Activated CD8-positive, alpha-beta memory T cell treated with anti-CD3 and anti-CD28 coated beads, Interleukin-2, amount 50 U/mL, for 1 hour (primary cell): ENCODE measurements around the gene NELL2.
"Not testable (repeated sequence)": the region's sequence is repeated elsewhere in the genome, so short reads cannot be mapped to it uniquely, and the experiment has no call there.

Source experiments
- DNase-seq: peaks from one replicate; pipeline ENCODE4 v3.0.0-alpha.2; 2020; ENCODE audit errors: extremely low read depth

The NELL2 gene

DNA sequence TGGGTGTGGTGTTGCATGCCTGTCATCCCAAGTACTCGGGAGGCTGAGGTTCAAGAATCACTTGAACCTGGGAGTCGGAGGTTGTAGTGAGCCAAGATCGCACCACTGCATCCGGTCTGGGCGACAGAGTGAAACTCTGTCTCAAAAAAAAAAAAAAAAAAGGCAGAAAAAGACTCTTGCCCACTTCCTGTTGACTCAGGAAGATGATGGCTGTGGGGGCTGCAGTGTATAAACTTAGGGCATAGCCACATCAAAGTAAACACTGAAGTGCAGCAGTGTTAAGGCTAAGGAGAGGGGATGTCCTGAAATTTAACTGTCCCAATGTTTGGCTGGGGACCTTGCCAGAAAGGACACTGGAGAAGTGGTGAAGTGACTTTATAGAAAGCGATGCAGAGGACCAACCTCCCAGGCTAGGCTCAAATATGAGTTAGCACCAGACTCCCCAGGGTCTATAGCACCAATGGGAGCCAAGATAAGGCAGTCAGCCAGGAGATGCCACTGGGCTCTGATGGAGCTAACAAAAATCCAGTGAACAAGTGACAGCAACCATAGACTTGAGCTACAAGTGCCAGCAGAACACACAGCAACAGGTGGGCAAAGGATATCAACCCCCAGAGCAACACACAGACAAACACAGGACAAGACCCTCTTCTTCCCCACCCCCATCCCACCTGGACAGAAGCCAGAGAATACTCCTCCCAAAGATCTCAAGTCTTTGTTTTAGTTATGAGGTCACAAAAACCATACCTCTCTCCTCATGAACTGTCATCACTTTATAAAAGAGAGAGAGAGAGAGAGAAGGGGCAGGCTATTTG, 28.0 kb downstream of the NELL2 start:
- peak; percentile 64 for DNase-seq

DNA sequence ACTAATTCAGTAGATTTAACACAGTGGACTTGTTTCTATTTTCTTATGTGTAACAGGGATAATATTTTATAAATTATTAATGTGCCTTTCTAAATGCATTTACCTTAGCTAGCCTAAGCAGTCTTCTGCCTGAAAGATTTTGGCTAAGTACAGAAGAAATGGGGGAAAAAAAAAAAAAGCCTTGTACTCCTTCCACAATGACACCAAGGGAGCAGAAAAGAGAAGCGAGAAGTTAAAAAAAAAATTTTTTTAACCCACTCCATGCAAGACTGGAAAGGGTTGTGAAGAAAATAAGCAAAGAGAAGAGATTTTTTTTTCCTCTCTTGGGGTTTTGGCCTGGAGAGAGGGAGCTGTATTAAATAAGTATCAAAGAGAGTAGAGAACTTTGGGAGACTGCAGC, 28.7 kb downstream of the NELL2 start:
- DNase-seq = no peak

DNA sequence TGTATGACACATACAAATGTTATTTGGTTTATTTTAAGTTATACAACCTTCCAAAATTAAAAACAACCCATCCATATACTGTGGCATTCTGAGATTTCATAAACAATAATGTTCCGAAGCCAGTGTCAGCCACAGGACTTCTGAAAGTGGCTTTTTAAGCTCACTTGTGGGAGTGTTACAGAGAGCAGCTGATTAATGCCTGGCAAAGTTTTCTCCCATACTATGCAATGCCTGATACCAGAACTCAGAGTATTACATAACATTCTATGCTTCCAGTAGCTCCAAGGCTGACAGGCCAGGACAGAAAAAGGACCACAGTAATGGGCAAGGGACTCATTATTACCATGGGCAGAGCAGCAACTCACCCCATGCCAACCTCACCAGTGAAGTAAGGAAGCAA, 29.3 kb downstream of the NELL2 start:
- no peak for DNase-seq

DNA sequence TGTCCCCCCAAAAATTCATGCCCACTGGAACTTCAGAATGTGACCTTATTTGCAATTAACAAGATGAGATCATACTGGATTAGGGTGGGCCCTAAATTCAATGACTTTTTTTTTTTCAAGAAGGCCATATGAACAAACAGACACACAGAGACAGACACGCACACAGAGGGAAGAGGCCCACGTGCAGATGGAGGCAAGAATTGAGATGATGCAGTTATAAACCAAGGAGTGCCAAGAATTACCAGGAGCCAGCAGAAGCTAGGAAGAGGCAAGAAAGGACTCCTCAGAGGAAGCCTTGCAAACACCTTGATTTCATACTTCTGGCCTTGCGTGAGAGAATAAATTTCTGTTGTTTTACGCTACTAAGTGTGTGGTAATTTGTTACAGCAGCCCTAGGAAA, 33.4 kb downstream of the NELL2 start:
- no peak for DNase-seq

DNA sequence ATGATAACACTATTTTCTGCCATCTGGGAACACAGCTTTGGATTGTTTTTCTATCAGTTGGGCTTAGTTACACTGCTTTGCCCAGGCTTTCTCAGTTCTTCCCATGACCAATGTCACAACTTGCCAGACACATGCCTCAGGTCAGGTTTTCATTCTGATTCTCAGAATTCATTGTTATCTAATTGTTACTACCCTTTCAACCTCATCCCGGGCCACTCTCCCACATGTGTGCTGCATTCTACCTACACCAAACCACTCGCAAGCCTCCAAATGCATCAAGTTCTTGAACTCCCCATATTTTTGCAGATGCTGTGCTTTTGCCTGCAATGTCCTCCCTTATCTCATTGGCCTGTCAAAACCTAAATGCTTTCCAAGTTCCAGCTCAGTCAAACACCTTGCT, 36.3 kb downstream of the NELL2 start:
- no peak for DNase-seq

DNA sequence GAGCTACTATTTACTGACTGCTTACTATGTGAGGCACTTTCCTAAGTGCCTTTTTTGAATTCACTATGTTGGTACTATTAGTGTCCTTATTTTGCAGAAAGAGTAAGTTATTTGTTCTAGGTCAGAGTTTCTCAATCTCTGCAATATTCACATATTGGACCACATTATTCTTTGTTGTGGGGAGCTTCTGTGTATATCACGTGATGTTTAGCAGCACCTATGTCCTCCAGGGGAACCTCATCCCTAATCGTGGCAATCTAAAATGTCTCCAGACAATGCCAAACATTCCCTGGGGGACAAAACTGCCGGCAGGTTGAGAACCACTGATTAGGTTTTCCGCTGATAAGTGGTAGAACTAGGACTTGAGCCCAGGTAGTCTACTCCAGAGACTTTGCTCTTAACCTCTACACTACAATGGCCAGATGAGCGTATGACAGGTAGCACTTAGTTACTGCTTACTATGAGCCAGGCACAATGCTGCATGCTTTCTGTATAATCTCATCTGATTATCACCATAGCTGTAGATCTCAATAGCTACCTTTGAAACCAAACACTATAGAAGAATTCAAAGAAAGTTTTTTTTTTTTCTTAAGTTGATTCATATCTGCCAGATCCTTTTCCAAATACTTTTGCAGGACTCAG, 38.9 kb downstream of the NELL2 start:
- DNase-seq = no peak

DNA sequence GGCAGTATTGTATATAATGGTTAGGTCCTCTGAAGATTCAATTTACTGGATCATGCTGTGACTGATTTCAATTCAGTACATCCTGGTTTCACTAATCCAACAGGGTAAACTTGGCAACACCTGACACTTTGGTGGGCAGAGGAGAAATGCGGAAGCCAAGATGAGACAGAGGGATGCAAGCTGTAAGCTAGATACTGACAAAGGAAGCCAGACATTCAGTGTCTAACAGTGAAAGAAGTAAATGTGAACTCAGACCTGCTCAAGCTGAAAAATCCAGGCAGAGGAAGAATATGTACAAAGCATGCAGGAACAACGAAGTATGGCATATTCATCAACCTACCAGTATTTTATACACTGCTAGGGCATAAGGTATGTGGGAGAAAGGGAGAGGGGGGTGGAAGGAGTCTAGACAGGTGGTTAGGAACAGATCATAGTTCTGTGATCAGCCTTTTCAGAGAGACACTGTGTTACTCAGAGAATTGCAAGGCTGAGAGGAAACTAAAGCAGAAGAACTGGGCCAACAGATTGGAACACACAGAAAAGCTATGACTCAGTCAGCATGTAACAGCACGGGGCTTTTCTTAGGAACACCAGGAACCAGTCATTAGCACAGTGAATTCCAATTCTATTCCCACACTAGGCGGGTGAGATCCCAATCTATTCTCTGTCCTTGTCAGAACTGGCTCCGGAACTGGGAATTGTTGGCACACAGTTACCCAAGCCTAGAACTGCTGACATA, 40.3 kb downstream of the NELL2 start:
- no peak for DNase-seq

DNA sequence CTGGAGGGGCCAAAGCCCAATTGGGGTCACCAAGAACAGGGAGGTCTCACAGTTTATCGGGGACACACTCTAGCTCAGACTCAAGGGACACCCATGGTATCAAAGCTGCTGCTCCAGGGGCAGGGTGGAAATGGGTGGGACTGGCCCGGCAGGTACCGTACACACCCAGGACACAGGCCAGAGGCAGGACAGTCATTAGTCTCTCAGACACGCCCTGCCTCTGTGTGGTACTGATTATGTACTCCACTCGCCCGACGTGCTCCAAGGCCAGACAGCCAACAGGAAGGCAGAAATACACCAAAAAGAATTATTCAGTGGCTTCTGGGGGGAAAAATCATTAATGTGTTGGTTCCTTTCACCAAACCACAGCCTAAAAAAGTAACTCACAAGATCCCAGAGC, 41.1 kb downstream of the NELL2 start:
- not testable (repeated sequence) for DNase-seq

DNA sequence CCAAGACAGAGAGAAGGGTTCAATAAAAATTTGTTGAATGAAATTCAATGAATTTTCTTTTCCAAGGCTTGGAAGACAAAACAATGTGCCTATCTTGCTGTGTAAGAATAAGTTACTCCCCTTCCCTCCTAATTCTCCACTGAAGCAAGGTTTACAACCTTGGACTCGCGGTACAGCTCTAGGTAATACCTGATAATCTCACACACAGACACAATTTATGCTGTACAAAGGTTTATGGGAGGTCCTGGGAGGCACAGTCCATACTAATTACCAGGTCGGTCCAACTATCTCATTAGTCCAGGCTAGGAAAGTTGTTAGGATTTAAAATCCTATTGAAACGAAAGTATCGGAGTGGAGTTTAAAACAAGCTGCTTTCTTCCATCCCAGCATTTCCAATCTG, 42.6 kb downstream of the NELL2 start:
- no peak for DNase-seq

DNA sequence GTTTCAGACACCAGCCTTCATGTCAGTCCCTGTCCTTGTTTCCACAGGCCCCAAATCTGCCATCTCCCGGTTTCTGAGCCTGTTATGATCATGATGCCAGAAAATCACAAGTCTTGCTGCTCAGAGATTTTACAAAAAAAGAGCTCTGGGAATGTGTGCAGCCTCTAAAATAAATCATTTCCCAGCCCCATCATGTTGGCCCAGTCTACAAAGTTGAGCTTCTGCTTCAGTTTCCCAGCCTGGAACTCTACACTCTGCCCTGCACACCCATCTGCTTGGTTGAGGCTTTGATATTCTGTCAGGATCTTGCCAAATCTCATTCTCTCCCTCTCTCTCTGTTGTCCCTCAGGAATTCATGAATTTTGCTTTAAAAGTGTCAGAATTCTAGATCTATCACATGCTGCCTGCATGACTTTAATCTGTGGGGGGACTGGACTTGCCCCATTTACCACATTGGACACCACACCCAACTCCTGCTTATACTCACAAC, 45.5 kb downstream of the NELL2 start:
- no peak for DNase-seq

DNA sequence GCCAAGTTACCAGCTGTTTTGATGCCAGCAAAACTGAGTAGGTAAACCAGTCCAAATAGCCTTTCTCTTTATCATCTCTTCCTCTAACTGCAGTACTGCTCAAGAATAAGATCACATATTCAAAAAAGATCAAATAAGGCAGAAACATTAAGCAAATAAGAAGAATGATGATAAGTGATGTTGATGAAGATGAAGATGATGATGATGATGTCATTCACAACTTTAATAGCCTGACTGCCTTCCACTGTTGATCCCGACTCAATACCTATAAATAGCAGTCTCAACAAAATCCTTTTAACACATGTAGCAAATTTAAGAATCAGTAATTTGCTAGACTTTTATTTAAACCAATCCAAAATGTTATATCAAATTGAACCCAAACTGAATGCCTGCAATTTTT, 47.1 kb downstream of the NELL2 start:
- no peak for DNase-seq

DNA sequence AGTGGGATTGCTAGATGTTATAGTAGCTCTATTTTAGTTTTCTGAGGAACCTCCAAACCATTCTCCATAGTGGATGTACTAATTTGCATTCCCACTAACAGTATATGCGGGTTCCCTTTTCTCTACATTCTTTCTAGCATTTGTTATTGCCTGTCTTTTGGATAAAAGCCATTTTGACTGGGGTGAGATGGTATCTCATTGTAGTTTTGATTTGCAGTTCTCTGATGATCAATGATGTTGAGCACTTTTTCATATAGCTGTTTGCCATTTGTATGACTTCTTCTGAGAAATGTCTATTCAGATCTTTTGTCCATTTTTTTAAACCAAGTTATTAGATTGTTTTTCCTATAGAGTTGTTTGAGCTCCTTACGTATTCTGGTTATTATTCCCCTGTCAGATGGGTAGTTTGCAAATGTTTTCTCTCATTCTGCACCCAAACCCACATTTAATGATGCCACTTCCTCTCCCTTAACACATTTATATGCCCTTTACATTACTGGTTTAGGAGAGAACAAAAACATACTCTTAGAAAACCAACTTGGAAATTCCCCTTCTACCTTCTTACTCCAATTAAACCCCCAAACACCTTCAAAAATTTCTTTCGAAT, 48.2 kb downstream of the NELL2 start:
- DNase-seq = no peak

DNA sequence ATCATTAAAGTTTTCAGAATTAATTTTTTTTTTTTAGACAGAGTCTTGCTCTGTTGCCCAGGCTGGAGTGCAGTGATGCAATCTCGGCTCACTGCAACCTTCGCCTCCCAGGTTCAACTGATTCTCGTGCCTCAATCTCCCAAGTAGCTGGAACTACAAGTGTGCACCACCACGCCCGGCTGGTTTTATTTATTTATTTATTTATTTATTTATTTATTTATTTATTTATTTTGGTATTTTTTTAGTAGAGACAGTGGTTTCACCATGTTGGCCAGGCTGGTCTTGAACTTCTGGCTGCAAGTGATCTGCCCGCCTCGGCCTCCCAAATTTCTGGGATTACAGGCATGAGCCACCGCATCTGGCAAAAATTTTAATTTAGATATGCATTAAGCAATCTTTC, 54.4 kb downstream of the NELL2 start:
- DNase-seq = not testable (repeated sequence)

DNA sequence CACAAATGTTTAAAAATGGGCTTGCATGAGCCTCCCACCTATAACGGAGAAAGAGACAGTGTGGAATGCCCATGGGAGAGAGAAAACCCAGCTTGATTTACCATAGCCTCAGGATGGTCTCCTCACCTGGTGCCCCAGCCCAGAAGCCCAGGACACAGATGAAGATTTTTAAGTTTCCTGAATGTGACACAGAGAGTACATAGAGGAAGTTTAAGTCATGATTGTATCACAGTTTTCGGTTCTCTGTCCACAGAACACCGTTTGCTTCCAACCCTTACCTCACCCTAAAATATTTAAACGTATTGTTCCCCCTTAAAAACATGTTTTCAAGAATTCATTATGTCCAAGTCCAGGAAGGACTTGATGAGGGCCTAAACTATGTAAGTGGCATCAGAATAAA, 56.2 kb downstream of the NELL2 start:
- no peak for DNase-seq

DNA sequence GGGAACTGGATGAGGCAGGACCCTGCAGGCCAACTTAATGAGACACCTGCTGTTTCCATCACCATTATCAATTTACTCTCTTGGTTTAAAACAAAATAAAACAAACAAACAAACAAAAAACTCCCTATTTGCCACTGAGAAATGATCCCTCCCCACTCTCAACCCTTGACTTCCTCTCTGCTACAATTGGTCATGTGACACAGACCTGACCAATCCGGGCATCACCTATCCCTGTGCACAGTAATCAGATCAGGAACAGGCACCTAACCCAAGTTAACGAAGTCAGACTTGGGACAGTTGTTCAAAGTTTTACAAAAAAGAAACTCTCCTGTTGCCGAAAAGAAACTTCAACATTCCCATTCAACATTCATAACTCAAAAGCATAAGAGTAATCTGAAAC, 58.4 kb downstream of the NELL2 start:
- no peak for DNase-seq

DNA sequence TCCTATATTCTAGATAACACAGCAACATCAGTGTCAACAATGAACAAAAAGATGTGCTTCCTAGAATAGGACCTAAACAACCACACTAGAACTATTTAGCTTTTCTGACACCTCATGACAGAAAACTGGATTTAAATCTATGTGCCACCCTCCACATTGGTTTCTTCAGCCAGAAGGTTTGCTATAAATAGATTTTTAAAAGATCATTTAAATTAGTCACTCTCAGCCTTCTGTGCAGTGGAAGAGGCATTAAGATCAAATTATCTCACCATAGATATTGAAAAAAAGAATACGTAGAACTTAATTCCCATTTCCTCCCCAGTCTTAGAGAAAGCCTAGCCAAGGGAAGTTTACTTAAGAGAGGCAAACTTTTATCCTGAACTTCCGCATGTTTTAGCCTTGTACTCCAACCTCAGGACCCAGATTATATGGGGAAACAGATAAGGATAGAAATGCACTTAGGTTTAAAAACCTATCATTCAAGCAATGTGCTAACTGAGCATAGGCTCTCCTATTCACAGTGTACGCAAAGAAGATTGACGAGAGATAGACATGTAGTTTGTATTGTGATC, 59.6 kb downstream of the NELL2 start:
- no peak for DNase-seq

DNA sequence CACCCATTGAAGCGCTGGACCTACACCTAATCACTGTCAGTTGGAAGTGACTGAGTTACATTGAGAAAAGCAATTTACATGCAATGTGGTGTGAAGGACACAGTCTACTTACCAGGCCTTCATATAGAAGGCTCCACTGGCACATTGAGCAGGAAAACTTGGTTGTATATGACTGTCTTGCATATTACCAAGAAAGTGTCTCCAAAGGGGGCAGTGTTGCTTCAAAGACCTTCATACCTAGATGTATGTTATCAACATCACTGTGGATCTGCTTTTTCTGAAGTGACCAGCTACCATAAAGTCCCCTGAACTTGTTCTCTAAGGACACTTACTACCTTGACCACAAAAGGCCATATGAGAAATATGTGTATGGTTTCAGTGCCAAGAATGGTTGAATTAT, 64.1 kb downstream of the NELL2 start:
- peak; percentile 47 for DNase-seq

DNA sequence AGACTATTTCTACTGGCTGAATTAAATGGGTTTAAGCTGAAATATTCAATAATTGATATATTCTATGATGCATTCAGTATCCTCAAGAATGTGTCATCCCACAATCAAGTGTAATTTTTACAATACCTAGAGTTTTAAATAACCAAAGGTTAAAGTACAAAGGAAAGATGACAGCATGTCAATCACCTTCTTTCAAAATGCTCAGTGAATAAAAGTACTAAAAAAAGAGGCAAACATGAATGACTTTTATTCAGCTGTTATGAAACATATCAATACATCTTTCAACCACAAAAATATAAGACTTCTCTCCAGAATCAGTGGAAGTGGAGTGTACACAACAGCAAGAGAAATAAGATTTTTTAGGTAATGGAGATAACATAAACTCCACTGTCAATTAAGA, 72.0 kb downstream of the NELL2 start:
- no peak for DNase-seq

DNA sequence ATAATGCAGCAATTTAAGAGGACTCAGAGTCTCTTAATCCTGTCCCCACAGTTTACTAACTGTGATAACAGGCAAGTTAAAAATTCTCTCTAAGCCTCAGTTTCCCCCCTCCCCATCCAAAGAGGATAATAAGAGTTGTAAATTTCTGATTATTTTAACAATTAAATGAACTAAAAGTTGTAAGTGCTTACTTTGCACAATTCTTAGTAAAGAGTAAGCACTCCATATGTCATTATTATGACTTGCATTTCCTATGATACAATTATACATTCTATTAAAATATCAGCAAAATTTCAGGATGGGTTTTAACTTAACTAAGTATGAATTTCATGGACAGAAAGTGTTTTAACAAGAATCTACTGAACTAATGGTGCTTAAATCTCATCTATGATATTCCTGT, 80.1 kb downstream of the NELL2 start:
- no peak for DNase-seq

DNA sequence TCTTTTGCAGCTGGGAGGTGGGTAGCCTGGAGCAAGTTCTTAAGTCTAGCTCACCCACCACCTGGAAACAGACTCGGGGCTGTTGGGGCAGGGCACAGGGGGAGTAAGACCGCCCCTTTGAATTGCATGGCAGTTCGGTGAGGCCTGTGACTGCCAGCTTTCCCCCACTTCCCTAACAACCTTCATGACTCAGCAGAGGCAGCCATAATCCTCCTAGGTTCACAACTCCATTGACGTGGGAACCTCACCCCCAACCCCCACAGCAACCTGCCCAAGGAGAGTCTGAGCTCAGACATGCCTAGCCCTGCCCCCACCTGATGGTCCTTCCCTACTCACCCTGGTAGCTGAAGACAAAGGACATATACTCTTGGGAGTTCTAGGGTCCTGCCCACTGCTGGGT, 87.4 kb downstream of the NELL2 start:
- no peak for DNase-seq

DNA sequence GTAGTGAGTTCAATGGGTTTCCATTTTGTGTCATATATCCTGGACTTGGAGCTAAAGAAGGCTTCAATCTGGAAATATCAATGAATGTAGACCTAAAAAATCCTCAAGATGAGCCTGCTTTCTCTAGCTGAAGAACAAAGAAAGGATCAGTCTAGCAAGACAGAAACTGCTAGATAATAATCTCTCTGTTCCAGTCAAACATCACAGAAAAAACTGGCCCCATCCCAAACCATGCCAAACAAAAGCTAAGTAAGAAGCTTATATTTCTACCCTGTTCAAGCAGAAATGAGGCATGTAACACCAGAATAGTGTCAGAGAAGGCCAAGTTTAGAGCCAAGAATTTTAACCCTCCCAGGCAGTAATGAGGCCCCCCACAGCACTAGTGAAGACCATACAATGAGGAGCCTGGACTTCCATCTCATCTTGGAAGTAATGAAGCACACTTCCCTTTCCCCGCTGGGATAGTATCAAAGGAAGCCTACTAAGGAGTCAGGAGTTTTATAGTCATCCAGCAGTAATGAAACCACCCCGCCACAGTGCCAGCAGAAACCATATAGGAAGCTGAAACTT, 95.8 kb downstream of the NELL2 start:
- no peak for DNase-seq

DNA sequence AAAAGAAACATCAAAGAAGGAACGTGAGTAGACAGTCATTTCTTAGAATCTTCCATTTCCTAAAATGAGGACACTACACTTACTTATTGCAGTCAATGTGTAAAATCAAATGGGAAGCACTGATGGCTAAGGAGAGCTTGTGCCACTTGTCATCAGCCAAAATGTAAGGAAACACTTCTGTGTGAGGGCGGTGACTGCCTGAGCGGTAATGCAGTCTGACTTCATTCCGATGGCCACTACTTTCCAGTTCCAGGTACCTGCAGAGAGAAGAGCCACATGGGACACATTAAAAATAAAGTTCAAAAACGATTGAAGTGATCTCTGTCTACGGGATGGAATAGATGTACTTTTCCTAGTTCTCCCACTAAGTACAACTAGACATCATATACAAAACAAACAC, 96.3 kb downstream of the NELL2 start:
- DNase-seq = no peak
